ENCODE data around the gene RASD2.
"Not testable (repeated sequence)": the region's sequence is repeated elsewhere in the genome, so short reads cannot be mapped to it uniquely, and the experiment has no call there.

The RASD2 gene

GRCh38 chr22:35505399-35506258, 35.0 kb upstream of the RASD2 start:
- no peaks in the 10 kb centered on the region for H3K36me3 ChIP-seq (ENCODE audit: insufficient read depth, low read length)
- H3K27ac ChIP-seq = no peak overlapping the region
- H3K9ac ChIP-seq (ENCODE audit: insufficient read length) = no peak overlapping the region
- TF ChIP-seq EZH2 (IDR thresholded peaks at IDR 0.05) (no peak), FOXP2 (optimal IDR thresholded peaks at IDR 0.05; ENCODE audit: control extremely low read depth, extremely low read length, insufficient read depth) (no peak), POLR2AphosphoS5 (IDR thresholded peaks at IDR 0.05; ENCODE audit: borderline replicate concordance, low read depth, low read length) (no peak)
- H3K4me3 ChIP-seq = no peak overlapping the region
- H3K9me3 ChIP-seq (ENCODE audit: low read depth, low read length) = no peaks in the 10 kb centered on the region
- no peak for DNase-seq (ENCODE audit: low read depth, low spot score)

- no peak for TF ChIP-seq EZH2 (IDR thresholded peaks at IDR 0.05)
- TF ChIP-seq POLR2AphosphoS5 (IDR thresholded peaks at IDR 0.05; ENCODE audit: borderline replicate concordance, low read depth, low read length) = no peak
- TF ChIP-seq FOXP2 (optimal IDR thresholded peaks at IDR 0.05; ENCODE audit: control extremely low read depth, extremely low read length, insufficient read depth) = no peak
- DNase-seq (ENCODE audit: low read depth, low spot score) = no peak
- no peak overlapping the region for H3K4me3 ChIP-seq
Measured at GRCh38 chr22:35506259-35506570, 34.4 kb upstream of the RASD2 start.

GRCh38 chr22:35507851-35508250, 32.8 kb upstream of the RASD2 start:
- not testable (repeated sequence) for H3K9me3 ChIP-seq (ENCODE audit: low read depth, low read length); H3K27ac ChIP-seq; DNase-seq (ENCODE audit: low read depth, low spot score); H3K36me3 ChIP-seq (ENCODE audit: insufficient read depth, low read length); H3K9ac ChIP-seq (ENCODE audit: insufficient read length); H3K4me3 ChIP-seq

More at GRCh38 chr22:35506259-35506570, 34.4 kb upstream of the RASD2 start:
- Histone ChIP-seq H3K27ac (no peak overlapping the region), H3K9me3 (ENCODE audit: low read depth, low read length) (no peaks in the 10 kb centered on the region), H3K36me3 (ENCODE audit: insufficient read depth, low read length) (no peaks in the 10 kb centered on the region), H3K9ac (ENCODE audit: insufficient read length) (no peak overlapping the region)

- no peaks in the 10 kb centered on the region for H3K9me3 ChIP-seq (ENCODE audit: low read depth, low read length)
- no peak for TF ChIP-seq EZH2 (IDR thresholded peaks at IDR 0.05)
- no peak for TF ChIP-seq POLR2AphosphoS5 (IDR thresholded peaks at IDR 0.05; ENCODE audit: borderline replicate concordance, low read depth, low read length)
- TF ChIP-seq FOXP2 (optimal IDR thresholded peaks at IDR 0.05; ENCODE audit: control extremely low read depth, extremely low read length, insufficient read depth) = no peak
- no peak overlapping the region for H3K9ac ChIP-seq (ENCODE audit: insufficient read length)
Measured at GRCh38 chr22:35509451-35509850, 31.2 kb upstream of the RASD2 start.

GRCh38 chr22:35509960-35510359, 30.7 kb upstream of the RASD2 start:
- no peaks in the 10 kb centered on the region for H3K36me3 ChIP-seq (ENCODE audit: insufficient read depth, low read length)
- no peak for TF ChIP-seq FOXP2 (optimal IDR thresholded peaks at IDR 0.05; ENCODE audit: control extremely low read depth, extremely low read length, insufficient read depth)
- no peak for TF ChIP-seq POLR2AphosphoS5 (IDR thresholded peaks at IDR 0.05; ENCODE audit: borderline replicate concordance, low read depth, low read length)
- TF ChIP-seq EZH2 (IDR thresholded peaks at IDR 0.05) = no peak
- no peak for DNase-seq (ENCODE audit: low read depth, low spot score)
- H3K9me3 ChIP-seq (ENCODE audit: low read depth, low read length) = no peaks in the 10 kb centered on the region
- no peak overlapping the region for H3K9ac ChIP-seq (ENCODE audit: insufficient read length)
- H3K4me3 ChIP-seq = no peak overlapping the region
- no peak overlapping the region for H3K27ac ChIP-seq

More at GRCh38 chr22:35509451-35509850, 31.2 kb upstream of the RASD2 start:
- Histone ChIP-seq H3K27ac (no peak overlapping the region), H3K4me3 (no peak overlapping the region), H3K36me3 (ENCODE audit: insufficient read depth, low read length) (no peaks in the 10 kb centered on the region)
- DNase-seq (ENCODE audit: low read depth, low spot score) = no peak

- Histone ChIP-seq H3K9ac (ENCODE audit: insufficient read length) (no peak overlapping the region), H3K36me3 (ENCODE audit: insufficient read depth, low read length) (no peaks in the 10 kb centered on the region), H3K27ac (no peak overlapping the region), H3K4me3 (no peak overlapping the region), H3K9me3 (ENCODE audit: low read depth, low read length) (no peaks in the 10 kb centered on the region)
- no peak for DNase-seq (ENCODE audit: low read depth, low spot score)
- no peak for TF ChIP-seq EZH2 (IDR thresholded peaks at IDR 0.05)
- no peak for TF ChIP-seq FOXP2 (optimal IDR thresholded peaks at IDR 0.05; ENCODE audit: control extremely low read depth, extremely low read length, insufficient read depth)
- TF ChIP-seq POLR2AphosphoS5 (IDR thresholded peaks at IDR 0.05; ENCODE audit: borderline replicate concordance, low read depth, low read length) = no peak
Measured at GRCh38 chr22:35510481-35510934, 30.1 kb upstream of the RASD2 start.

- TF ChIP-seq POLR2AphosphoS5 (IDR thresholded peaks at IDR 0.05; ENCODE audit: borderline replicate concordance, low read depth, low read length) = no peak
- TF ChIP-seq EZH2 (IDR thresholded peaks at IDR 0.05) = no peak
- TF ChIP-seq FOXP2 (optimal IDR thresholded peaks at IDR 0.05; ENCODE audit: control extremely low read depth, extremely low read length, insufficient read depth) = no peak
- H3K27ac ChIP-seq = no peak overlapping the region
- DNase-seq (ENCODE audit: low read depth, low spot score) = no peak
- H3K36me3 ChIP-seq (ENCODE audit: insufficient read depth, low read length) = no peaks in the 10 kb centered on the region
- H3K4me3 ChIP-seq = no peak overlapping the region
- H3K9ac ChIP-seq (ENCODE audit: insufficient read length) = no peak overlapping the region
- no peaks in the 10 kb centered on the region for H3K9me3 ChIP-seq (ENCODE audit: low read depth, low read length)
Measured at GRCh38 chr22:35510951-35511350, 29.7 kb upstream of the RASD2 start.

GRCh38 chr22:35514366-35514765, 26.3 kb upstream of the RASD2 start:
- H3K27ac ChIP-seq = no peak overlapping the region
- H3K9me3 ChIP-seq (ENCODE audit: low read depth, low read length) = no peaks in the 10 kb centered on the region
- H3K9ac ChIP-seq (ENCODE audit: insufficient read length) = no peak overlapping the region
- H3K36me3 ChIP-seq (ENCODE audit: insufficient read depth, low read length) = no peaks in the 10 kb centered on the region
- TF ChIP-seq EZH2 (IDR thresholded peaks at IDR 0.05) (no peak), FOXP2 (optimal IDR thresholded peaks at IDR 0.05; ENCODE audit: control extremely low read depth, extremely low read length, insufficient read depth) (no peak), POLR2AphosphoS5 (IDR thresholded peaks at IDR 0.05; ENCODE audit: borderline replicate concordance, low read depth, low read length) (no peak)
- H3K4me3 ChIP-seq = no peak overlapping the region
- DNase-seq (ENCODE audit: low read depth, low spot score) = no peak

- H3K9ac ChIP-seq (ENCODE audit: insufficient read length); H3K4me3 ChIP-seq; H3K27ac ChIP-seq; H3K9me3 ChIP-seq (ENCODE audit: low read depth, low read length); DNase-seq (ENCODE audit: low read depth, low spot score); H3K36me3 ChIP-seq (ENCODE audit: insufficient read depth, low read length): not testable (repeated sequence)
Measured at GRCh38 chr22:35515952-35516351, 24.7 kb upstream of the RASD2 start.

Data from SK-N-MC (cell line).